Gastrocnemius medialis (tissue), 4 donors: Measurements from ENCODE around the gene KRT78.

Experiments used
- POLR2A ChIP-seq, 2 donors: fragments of 450-650 bp; IDR thresholded peaks; one replicate each; pipeline ENCODE4 v1.6.1; 2017; ENCODE audit warnings: antibody characterized with exemption in 2 of 2, mild to moderate bottlenecking in 2 of 2, moderate library complexity in 2 of 2
- TF ChIP-seq, protein P1 (sequence below), 5 experiments: fragments of 450-650 bp in 3 of 5; fragments of 200-600 bp in 2 of 5; sonication (generic) in 2 of 5; IDR thresholded peaks in 4 of 5; conservative IDR thresholded peaks in 1 of 5; 1 replicate in 4 of 5; 2 replicates in 1 of 5; pipeline ENCODE4 v1.5.1; 2016 to 2019; ENCODE audit warnings: antibody characterized with exemption in 5 of 5, mild to moderate bottlenecking in 3 of 5, moderate library complexity in 3 of 5

- TF ChIP-seq, protein P1, sequence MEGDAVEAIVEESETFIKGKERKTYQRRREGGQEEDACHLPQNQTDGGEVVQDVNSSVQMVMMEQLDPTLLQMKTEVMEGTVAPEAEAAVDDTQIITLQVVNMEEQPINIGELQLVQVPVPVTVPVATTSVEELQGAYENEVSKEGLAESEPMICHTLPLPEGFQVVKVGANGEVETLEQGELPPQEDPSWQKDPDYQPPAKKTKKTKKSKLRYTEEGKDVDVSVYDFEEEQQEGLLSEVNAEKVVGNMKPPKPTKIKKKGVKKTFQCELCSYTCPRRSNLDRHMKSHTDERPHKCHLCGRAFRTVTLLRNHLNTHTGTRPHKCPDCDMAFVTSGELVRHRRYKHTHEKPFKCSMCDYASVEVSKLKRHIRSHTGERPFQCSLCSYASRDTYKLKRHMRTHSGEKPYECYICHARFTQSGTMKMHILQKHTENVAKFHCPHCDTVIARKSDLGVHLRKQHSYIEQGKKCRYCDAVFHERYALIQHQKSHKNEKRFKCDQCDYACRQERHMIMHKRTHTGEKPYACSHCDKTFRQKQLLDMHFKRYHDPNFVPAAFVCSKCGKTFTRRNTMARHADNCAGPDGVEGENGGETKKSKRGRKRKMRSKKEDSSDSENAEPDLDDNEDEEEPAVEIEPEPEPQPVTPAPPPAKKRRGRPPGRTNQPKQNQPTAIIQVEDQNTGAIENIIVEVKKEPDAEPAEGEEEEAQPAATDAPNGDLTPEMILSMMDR (IDR thresholded peaks at IDR 0.05 in 4 of 5, conservative IDR thresholded peaks at IDR 0.05 in 1 of 5): no peak
- TF ChIP-seq POLR2A (IDR thresholded peaks at IDR 0.05): no peak
Observed at GRCh38 chr12:52815161-52815560, 33.6 kb downstream of the KRT78 start.
